Neuron (in vitro differentiated cells): ENCODE measurements around the gene BMP8B.
"Not testable (repeated sequence)": the region's sequence is repeated elsewhere in the genome, so short reads cannot be mapped to it uniquely, and the experiment has no call there.

Experiments used
- H2AFZ ChIP-seq: one replicate; pipeline ENCODE4 v1.6.1; 2013; ENCODE audit warnings: low read depth, mild to moderate bottlenecking, inconsistent platforms, low read length, moderate library complexity
- H3K27me3 ChIP-seq: one replicate; pipeline ENCODE4 v1.6.1; 2013; ENCODE audit warnings: low read length; ENCODE audit not compliant: insufficient read depth
- H3K36me3 ChIP-seq: one replicate; pipeline ENCODE4 v1.6.1; 2013; ENCODE audit warnings: low read length; ENCODE audit not compliant: insufficient read depth
- H3K4me1 ChIP-seq: one replicate; pipeline ENCODE4 v1.6.1; 2013; ENCODE audit warnings: low read length; ENCODE audit not compliant: insufficient read depth
- H3K4me3 ChIP-seq: 2 replicates; pipeline ENCODE4 v1.5.1; 2013; ENCODE audit warnings: mild to moderate bottlenecking, low read length, moderate library complexity
- H3K9me3 ChIP-seq: one replicate; pipeline ENCODE4 v1.6.1; 2013; ENCODE audit warnings: low read length

BMP8B gene

DNA sequence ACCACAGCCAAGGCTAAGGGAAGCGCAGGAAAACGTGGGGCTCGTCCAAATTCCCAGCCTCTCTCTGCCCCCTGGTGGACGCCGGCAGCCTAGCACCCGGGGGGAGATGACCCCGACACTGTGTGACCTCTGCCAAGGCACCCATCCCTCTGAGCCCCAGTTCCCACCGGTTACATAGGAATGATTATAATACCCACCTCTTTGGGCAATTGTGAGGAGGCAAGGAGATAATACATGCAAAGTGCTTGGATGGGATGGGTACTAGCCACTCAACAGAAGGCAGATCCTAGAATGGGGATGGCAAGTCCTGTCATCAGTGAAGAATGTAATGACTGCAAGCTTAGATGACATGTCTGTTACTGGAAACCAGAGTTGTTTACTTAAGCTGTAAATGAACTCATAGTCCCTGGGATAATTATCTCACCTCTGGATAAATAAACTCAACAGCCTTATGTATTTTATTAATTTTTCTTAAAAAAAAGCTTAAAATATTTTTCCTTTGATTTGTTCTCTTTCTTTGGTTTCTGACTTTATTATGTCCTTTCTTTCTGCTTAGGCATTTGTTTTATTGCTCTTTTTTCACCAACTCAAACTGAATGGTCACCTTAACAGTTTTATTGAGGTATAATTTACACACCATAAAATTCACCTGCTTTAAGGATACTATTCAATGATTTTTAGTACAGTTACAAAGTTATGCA, 11.3 kb upstream of the BMP8B start:
- Histone ChIP-seq H3K27me3 (no peaks in the 10 kb centered on the region), H2AFZ (no peak overlapping the region), H3K9me3 (no peaks in the 10 kb centered on the region), H3K36me3 (no peaks in the 10 kb centered on the region), H3K4me3 (no peak overlapping the region), H3K4me1 (no peaks in the 10 kb centered on the region)

DNA sequence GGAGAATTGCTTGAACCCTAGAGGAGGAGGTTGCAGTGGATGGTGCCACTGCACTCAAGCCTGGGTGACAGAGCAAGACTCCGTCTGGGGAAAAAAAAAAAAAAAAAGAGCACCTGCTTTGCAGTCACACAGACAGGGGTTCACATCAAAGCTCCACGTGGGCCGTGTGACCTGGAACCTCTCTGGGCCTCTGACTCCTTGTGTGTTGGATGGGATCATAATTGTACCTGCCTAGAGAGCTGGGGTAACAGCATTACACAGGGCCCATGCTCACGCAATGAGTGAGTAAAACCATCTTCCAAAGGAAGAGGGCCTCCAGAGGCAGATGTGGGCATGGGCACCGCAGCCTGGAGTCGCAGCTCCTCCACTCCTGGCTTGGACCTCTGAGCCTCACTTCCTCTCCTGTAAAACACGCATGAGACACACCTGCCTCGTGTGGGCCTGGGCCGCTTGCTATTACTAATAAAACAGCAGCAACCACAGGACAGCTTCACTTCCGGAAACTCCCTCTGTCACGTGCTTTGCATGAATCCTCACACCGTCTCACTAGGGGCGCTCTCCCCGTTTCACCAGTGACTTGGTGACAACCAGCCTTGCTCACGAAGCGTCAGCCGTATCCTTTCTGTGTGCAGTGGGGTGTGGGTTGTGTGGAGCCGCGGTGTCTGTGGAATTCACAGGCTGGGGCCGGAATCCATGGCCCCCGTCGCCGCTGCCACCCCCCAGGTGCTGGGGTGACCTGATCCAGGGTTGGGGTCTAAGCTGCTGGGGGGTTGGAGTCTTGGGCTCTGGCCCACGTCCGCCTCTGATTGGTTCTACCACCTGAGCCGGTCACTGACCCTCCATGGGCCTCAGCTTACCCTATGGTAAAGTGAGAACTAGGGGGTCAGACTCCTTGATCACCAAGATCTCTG, 10.4 kb upstream of the BMP8B start:
- H3K27me3 ChIP-seq, H3K36me3 ChIP-seq, H2AFZ ChIP-seq, H3K4me3 ChIP-seq, H3K4me1 ChIP-seq, H3K9me3 ChIP-seq: not testable (repeated sequence)

DNA sequence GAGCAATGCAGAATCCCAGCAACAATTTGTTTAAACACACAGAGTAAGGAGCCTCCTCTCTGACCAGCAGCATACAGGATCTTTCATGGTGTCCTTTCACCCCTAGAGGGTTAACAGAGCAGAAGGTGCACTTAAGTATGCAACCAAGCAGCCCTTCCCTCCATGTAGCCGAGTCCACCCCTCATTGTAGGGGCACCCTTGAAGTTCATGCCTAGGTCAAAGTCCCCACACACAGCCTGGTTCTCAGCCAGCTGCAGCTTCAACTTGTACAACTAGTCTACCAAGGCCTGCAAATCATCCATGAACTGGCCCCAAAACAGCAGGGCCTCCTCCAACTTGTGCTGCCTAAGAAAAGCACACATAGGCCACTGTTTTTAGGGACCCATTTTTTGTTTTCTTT, 7.0 kb upstream of the BMP8B start:
- peaks cover 15% of the 10 kb centered on the region for H3K27me3 ChIP-seq
- H3K4me3 ChIP-seq: no peak overlapping the region
- H3K4me1 ChIP-seq: no peaks in the 10 kb centered on the region
- peaks cover 3% of the 10 kb centered on the region for H3K9me3 ChIP-seq
- no peaks in the 10 kb centered on the region for H3K36me3 ChIP-seq
- no peak overlapping the region for H2AFZ ChIP-seq

DNA sequence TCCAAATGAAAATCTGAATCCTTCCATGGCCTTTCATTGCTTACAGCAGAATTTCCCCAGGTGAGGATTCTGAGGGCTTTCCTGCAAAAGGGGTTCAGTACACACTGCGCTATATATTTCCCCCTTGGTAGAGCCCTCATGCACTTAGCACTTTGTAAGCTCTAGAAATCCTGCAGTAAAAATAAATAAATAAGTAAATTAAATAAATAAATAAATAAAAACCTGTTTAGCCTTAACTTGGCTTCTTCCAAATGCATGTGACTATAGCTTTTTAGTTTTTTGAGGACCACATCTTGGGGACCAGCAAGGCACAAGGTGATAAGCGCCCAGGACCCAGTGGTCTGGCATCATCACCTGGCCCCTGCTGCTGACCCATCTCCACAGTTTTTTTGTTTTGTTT, 3.2 kb upstream of the BMP8B start:
- peaks cover 3% of the 10 kb centered on the region for H3K9me3 ChIP-seq
- no peak overlapping the region for H3K4me3 ChIP-seq
- H2AFZ ChIP-seq: no peak overlapping the region
- H3K36me3 ChIP-seq: no peaks in the 10 kb centered on the region
- H3K27me3 ChIP-seq: peaks cover 44% of the 10 kb centered on the region
- no peaks in the 10 kb centered on the region for H3K4me1 ChIP-seq

DNA sequence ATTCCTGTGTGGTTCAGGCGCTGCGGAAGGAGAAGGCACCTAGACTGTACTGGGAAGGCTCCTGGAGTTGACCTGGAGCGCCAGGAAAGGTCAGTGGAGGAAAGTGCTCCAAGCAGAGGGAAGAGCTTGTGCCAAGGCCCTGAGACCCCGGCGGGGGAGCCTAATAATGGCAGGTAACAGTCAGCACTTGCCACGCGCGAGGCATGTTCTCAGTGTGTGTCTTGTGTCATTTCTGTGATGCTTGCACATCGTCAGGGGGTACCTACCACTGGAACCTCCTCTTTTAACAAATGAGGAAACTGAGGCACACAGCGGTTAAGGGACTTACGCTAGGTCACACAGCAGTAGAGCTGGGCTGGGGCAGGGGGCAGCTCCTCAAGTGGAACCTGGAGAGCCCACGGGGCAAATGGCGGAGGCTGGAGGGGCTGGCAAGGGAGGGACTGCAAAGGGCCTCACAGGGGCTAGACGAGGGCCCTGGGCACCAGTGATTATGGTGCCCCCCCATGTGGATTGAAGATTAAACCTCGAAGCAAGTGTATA, 976 bp upstream of the BMP8B start:
- H3K9me3 ChIP-seq: peaks cover 3% of the 10 kb centered on the region
- H3K4me1 ChIP-seq: peaks cover 6% of the 10 kb centered on the region
- no peaks in the 10 kb centered on the region for H3K36me3 ChIP-seq
- no peak overlapping the region for H2AFZ ChIP-seq
- peaks cover 58% of the 10 kb centered on the region for H3K27me3 ChIP-seq
- no peak overlapping the region for H3K4me3 ChIP-seq

DNA sequence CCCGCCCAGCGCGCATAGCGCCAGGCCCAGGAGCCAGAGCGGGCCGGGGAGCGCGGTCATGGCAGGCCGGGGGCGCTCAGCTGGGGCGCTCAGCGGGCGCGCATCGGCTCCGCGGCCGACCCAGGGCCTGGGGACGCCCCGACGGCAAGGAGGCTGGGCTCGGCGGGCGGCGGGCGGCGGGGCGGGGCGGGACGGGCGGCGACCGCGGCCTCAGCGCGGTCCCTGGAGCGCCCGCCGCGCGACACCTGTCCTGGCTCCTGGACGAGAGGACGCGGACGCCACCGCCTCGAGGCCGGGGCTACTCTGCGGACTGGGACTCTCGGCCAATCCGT, 273 bp downstream of the BMP8B start:
- Histone ChIP-seq H3K4me3 (peak overlapping the region; percentile 27), H3K4me1 (peaks cover 6% of the 10 kb centered on the region), H3K9me3 (peaks cover 3% of the 10 kb centered on the region), H3K36me3 (no peaks in the 10 kb centered on the region), H3K27me3 (peaks cover 58% of the 10 kb centered on the region), H2AFZ (no peak overlapping the region)

DNA sequence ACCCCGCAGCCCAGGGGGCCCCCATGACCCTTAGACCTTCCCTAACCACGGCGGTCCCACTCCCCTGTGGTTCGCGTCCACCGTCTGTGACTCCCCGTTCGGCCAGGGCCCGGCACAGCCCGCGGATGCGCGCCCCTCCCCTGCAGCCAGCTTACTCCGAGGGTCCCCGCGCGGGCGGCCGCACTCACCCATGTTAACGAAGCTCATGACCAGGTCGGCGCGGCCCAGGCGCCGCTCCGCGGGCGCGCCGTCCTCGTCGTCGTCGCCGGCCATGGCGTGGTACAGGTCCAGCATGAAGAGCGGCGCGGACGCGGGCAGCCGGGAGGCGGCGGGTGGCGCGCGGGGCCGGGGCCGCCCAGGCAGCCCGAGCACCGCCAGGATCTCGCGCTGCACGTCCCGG, 701 bp downstream of the BMP8B start:
- not testable (repeated sequence) for H3K4me1 ChIP-seq, H3K9me3 ChIP-seq, H3K36me3 ChIP-seq, H2AFZ ChIP-seq, H3K4me3 ChIP-seq
- H3K27me3 ChIP-seq: peaks cover 58% of the 10 kb centered on the region

DNA sequence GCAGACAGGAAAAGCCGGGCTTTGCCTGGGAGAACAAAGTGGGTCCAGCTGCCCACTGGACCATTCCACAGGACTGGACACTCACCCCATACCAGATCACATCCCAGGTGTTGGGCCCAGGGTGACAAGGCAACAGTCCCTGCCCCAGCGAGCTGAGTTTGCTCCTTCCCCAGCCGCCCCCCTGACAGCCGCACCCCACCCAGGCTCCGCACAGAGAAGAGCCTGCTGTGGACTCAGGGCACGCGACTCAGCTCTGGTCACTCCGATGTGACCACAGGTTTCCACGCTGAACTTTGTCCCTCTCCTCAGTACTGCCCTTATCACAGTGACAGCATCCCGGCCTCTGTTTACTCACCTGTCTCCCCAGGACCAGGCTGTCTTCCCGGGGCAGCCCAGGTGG, 1.2 kb downstream of the BMP8B start:
- Histone ChIP-seq H3K9me3 (peaks cover 1% of the 10 kb centered on the region), H3K4me3 (no peak overlapping the region), H3K27me3 (peaks cover 56% of the 10 kb centered on the region), H3K36me3 (no peaks in the 10 kb centered on the region), H3K4me1 (peaks cover 6% of the 10 kb centered on the region), H2AFZ (no peak overlapping the region)

DNA sequence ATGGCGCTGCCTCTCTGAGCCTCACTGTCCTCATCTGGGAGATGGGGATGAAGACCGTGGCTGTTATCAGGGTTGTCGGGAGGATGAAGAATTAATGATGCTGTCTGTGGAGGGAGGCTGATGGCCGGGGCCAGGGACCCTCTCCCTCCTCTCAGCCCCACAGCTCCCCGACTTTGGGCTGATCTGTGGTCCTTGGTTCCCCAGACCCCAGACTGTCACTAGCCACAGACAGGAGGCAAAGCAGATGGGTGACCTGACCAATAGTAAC, 1.6 kb downstream of the BMP8B start:
- H3K36me3 ChIP-seq, H3K4me1 ChIP-seq, H3K4me3 ChIP-seq, H3K9me3 ChIP-seq, H2AFZ ChIP-seq: not testable (repeated sequence)
- H3K27me3 ChIP-seq: peaks cover 55% of the 10 kb centered on the region

DNA sequence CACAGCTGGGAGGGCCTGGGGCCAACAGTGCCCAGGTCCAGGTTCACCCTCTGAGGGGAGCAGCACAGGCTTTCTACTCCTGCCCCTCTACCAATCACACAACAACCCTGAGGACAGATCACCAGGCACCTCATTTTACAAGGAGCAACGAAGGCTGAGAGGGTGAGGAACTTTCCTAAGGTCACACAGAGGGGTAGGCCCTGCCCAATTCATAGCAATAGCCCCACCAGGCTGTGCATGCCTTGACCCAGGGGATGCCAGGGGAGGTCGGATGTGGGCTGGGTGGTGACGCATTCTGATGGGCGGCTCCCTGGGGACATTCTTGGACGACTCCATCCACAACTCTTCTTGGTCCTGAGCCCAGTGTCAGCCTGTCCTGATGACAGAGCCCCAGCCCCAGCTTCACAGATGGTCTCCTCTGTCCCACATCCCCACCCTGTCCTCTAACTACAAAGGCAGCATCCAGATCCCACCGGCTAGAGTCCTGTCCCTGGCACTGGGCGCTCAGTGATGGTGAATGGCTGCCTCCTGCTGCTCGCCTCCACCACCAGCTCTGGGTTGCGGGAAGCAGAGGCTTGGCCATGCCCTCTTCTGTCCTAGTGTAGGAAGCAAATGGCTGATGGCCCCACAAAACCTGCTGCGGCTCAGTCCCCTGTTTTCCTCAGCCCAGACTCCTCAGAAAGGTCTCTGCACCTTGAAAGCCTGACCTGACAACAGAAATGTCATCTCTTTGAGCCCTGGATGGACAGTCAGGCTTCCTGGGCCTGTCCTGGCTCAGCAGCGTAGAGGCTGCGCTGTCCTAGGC, 2.2 kb downstream of the BMP8B start:
- H2AFZ ChIP-seq, H3K36me3 ChIP-seq, H3K9me3 ChIP-seq, H3K4me1 ChIP-seq, H3K4me3 ChIP-seq: not testable (repeated sequence)
- H3K27me3 ChIP-seq: peaks cover 52% of the 10 kb centered on the region

DNA sequence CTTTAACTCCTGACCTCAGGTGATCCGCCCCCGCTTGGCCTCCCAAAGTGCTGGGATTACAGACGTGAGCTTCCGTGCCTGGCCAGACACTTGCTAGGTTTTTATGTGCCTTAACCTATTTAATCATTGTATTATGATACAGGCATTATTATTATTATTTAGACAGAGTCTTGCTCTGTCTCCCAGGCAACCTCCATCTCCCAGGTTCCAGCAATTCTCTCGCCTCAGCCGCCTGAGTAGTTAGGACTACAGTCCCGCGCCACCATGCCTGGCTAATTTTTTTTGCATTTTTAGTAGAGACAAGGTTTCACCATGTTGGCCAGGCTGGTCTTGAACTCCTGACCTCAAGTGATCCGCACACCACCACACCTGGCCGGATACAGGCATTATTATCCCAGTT, 6.0 kb downstream of the BMP8B start:
- peaks cover 34% of the 10 kb centered on the region for H3K27me3 ChIP-seq
- H3K4me3 ChIP-seq, H3K9me3 ChIP-seq, H3K4me1 ChIP-seq, H2AFZ ChIP-seq, H3K36me3 ChIP-seq: not testable (repeated sequence)

DNA sequence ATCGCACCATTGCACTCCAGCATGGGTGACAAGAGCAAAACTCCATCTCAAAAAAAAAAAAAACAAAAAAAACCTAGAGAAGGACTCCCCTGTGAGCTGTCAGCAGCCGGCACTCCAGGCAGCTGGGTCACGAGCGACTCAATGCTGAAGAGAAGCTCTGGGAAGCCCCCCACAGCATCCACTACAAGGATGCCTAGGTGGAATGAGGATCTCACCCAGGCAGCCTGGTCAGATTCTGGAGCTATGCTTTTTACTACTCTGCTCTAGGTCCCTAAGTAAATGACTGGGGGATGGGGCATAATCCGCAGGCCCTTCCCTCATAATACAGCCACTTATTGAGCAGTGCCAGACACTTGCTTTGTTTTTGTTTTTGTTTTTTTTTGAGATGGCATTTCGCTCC, 6.6 kb downstream of the BMP8B start:
- H3K4me1 ChIP-seq: peaks cover 6% of the 10 kb centered on the region
- H3K27me3 ChIP-seq: peaks cover 33% of the 10 kb centered on the region
- no peak overlapping the region for H2AFZ ChIP-seq
- H3K9me3 ChIP-seq: no peaks in the 10 kb centered on the region
- H3K4me3 ChIP-seq: no peak overlapping the region
- H3K36me3 ChIP-seq: no peaks in the 10 kb centered on the region

DNA sequence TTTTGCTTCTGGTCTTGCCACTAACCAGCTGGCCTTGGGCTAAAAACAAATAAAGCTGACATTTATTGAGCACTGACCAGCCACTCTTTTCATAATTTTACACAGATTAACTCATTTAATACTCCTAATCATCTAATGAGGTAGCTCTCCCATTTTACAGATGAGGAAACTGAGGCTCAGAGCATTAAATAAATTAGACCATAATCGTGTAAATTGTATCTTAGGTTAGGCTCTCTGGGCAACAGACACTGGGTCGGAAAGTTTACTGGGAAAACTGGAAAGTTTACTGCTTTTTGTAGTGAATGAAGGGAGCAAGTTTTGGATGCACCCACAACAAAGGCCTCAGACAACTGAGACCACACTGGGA, 7.3 kb downstream of the BMP8B start:
- Histone ChIP-seq H3K4me3 (no peak overlapping the region), H2AFZ (no peak overlapping the region), H3K4me1 (peaks cover 6% of the 10 kb centered on the region), H3K36me3 (no peaks in the 10 kb centered on the region), H3K27me3 (peaks cover 27% of the 10 kb centered on the region), H3K9me3 (no peaks in the 10 kb centered on the region)
